Panc1 (cell line): ENCODE results near the gene LAIR2. TPM values are rescaled to one million over a fixed set of nuclear protein-coding genes. Genes with fewer than 3 reads are reported as not detected.

Experiments used
- ATAC-seq: fragments of 200-7000 bp; cut with Tn5 transposase; 2 replicates; pipeline ENCODE4 v1.9.1; 2020; ENCODE audit warnings: mild to moderate bottlenecking, moderate library complexity
- BruUV-seq: library from RNA; stranded (reverse); fragments of 400-500 nt; replicated peaks from 2 replicates; lab custom pipeline; 2021; lab: Mats Ljungman, UMichigan
- CTCF ChIA-PET: fragments of 300-600 bp; sonication (Branson Sonifier 250); formaldehyde crosslinking; loops from one replicate; lab custom pipeline; 2022; ENCODE audit warnings: antibody characterized with exemption; lab: Charles Lee
- POLR2A ChIA-PET: fragments of 300-600 bp; sonication (Branson Sonifier 250); formaldehyde crosslinking; loops from one replicate; lab custom pipeline; 2022; ENCODE audit warnings: antibody characterized with exemption; lab: Charles Lee
- DNase-seq: peaks from one replicate; pipeline ENCODE4 v3.0.0-alpha.2; 2010; ENCODE audit warnings: low read depth, low spot score
- H3K27ac ChIP-seq: 2 replicates; pipeline ENCODE4 v1.5.1; 2011; ENCODE audit warnings: mild to moderate bottlenecking, low read length, inconsistent platforms
- H3K27me3 ChIP-seq: fragments of 200-500 bp; sonication (Bioruptor generic); 2 replicates; pipeline ENCODE4 v1.6.0; 2014; ENCODE audit warnings: low read length, inconsistent platforms; ENCODE audit not compliant: control insufficient read depth, insufficient read depth
- H3K36me3 ChIP-seq: fragments of 200-500 bp; sonication (Bioruptor generic); 2 replicates; pipeline ENCODE4 v1.5.1; 2014; ENCODE audit warnings: inconsistent platforms, mild to moderate bottlenecking, low read length, moderate library complexity; ENCODE audit not compliant: control insufficient read depth, insufficient read depth
- H3K4me1 ChIP-seq: 2 replicates; pipeline ENCODE4 v1.5.1; 2011; ENCODE audit warnings: inconsistent platforms, mild to moderate bottlenecking, low read length, moderate library complexity; ENCODE audit not compliant: control insufficient read depth, insufficient read depth
- H3K4me3 ChIP-seq, 2 experiments: 2 replicates each; pipeline ENCODE4 v1.5.1; 2011 to 2012; ENCODE audit warnings: low read depth in 2 of 2, low read length in 2 of 2, mild to moderate bottlenecking in 2 of 2, inconsistent platforms in 1 of 2, moderate library complexity in 1 of 2
- H3K9me3 ChIP-seq: fragments of 200-500 bp; sonication (Bioruptor generic); 2 replicates; pipeline ENCODE4 v1.5.1; 2014; ENCODE audit warnings: low read depth, mild to moderate bottlenecking, inconsistent platforms, low read length, moderate library complexity; ENCODE audit not compliant: control insufficient read depth, insufficient read depth
- POLR2AphosphoS5 ChIP-seq: IDR thresholded peaks from 2 replicates; pipeline ENCODE4 v1.6.1; 2012; ENCODE audit warnings: mild to moderate bottlenecking, low read depth, low read length, moderate library complexity
- SIN3A ChIP-seq: IDR thresholded peaks from 2 replicates; pipeline ENCODE4 v1.6.1; 2012; ENCODE audit warnings: low read depth, mild to moderate bottlenecking, low read length, moderate library complexity, borderline replicate concordance; ENCODE audit not compliant: insufficient read depth
- TCF7L2 ChIP-seq: IDR thresholded peaks from 2 replicates; pipeline ENCODE4 v1.6.1; 2011; ENCODE audit warnings: mild to moderate bottlenecking, low read depth, low read length, inconsistent platforms
- in situ Hi-C: cut with HindIII; loops from 2 replicates; pipeline ENCODE4 v1.10.0; 2016; ENCODE audit warnings: low sequenced_read_pairs, low pct_unique_long_range_greater_than_20kb
- intact Hi-C: fragments of 100-400 bp; cut with micrococcal nuclease; formaldehyde crosslinking; loops from one replicate; pipeline ENCODE4 v1.10.0; 2022; ENCODE audit not compliant: unreplicated experiment
- total RNA-seq: library from RNA; stranded (reverse); gene quantifications from one replicate; pipeline ENCODE4 v1.2.1, GENCODE V29; 2021; ENCODE audit not compliant: unreplicated experiment
- TF ChIP-seq, protein P1 (sequence below): fragments of 450-650 bp; IDR thresholded peaks from 2 replicates; pipeline ENCODE4 v1.5.1; 2017; ENCODE audit warnings: mild to moderate bottlenecking
- TF ChIP-seq, protein P2 (sequence below), 2 experiments: IDR thresholded peaks; 2 replicates each; pipeline ENCODE4 v1.6.1; 2011 to 2012; ENCODE audit warnings: low read depth in 2 of 2, control low read depth in 1 of 2, low read length in 1 of 2, mild to moderate bottlenecking in 1 of 2, moderate library complexity in 1 of 2; ENCODE audit not compliant: insufficient read depth in 1 of 2

The LAIR2 gene
- total RNA-seq, 1 experiment from 2014 or later, result not detected

DNA sequence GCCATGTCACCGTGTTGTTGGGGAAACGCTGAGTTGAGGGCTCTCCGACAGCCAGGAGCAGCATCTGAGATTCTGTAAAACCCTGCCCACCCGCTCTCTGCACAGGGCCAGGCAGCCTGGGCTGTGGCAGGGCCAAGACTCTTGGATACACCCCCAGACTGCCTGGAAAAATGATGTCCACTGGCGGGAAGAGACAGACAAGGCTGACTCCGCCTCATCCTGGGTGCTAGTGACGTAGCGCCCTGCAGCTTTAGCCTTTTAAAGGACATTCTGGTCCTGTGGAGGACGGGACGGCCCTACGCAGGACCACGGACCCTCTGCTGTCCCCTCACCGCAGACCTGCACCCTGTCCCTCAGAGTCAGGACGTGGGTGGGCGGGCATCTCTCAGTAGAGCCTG lies 50.3 kb downstream of the LAIR2 start:
- in situ Hi-C loops (no loop called here), intact Hi-C loops (loop anchor here (10.0 kb wide), 1 partner anchor 68 kb away; no protein-coding TSS in a partner anchor)
- Histone ChIP-seq H3K4me3 (no peak overlapping the region), H3K36me3 (no peaks in the 10 kb centered on the region), H3K4me1 (no peaks in the 10 kb centered on the region), H3K9me3 (no peaks in the 10 kb centered on the region), H3K27ac (no peak overlapping the region), H3K27me3 (peaks cover 16% of the 10 kb centered on the region)
- POLR2A ChIA-PET, result no interaction called here
- TF ChIP-seq SIN3A (no peak), TCF7L2 (no peak), POLR2AphosphoS5 (no peak)
- TF ChIP-seq, protein P1, sequence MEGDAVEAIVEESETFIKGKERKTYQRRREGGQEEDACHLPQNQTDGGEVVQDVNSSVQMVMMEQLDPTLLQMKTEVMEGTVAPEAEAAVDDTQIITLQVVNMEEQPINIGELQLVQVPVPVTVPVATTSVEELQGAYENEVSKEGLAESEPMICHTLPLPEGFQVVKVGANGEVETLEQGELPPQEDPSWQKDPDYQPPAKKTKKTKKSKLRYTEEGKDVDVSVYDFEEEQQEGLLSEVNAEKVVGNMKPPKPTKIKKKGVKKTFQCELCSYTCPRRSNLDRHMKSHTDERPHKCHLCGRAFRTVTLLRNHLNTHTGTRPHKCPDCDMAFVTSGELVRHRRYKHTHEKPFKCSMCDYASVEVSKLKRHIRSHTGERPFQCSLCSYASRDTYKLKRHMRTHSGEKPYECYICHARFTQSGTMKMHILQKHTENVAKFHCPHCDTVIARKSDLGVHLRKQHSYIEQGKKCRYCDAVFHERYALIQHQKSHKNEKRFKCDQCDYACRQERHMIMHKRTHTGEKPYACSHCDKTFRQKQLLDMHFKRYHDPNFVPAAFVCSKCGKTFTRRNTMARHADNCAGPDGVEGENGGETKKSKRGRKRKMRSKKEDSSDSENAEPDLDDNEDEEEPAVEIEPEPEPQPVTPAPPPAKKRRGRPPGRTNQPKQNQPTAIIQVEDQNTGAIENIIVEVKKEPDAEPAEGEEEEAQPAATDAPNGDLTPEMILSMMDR, result no peak
- TF ChIP-seq, protein P2, sequence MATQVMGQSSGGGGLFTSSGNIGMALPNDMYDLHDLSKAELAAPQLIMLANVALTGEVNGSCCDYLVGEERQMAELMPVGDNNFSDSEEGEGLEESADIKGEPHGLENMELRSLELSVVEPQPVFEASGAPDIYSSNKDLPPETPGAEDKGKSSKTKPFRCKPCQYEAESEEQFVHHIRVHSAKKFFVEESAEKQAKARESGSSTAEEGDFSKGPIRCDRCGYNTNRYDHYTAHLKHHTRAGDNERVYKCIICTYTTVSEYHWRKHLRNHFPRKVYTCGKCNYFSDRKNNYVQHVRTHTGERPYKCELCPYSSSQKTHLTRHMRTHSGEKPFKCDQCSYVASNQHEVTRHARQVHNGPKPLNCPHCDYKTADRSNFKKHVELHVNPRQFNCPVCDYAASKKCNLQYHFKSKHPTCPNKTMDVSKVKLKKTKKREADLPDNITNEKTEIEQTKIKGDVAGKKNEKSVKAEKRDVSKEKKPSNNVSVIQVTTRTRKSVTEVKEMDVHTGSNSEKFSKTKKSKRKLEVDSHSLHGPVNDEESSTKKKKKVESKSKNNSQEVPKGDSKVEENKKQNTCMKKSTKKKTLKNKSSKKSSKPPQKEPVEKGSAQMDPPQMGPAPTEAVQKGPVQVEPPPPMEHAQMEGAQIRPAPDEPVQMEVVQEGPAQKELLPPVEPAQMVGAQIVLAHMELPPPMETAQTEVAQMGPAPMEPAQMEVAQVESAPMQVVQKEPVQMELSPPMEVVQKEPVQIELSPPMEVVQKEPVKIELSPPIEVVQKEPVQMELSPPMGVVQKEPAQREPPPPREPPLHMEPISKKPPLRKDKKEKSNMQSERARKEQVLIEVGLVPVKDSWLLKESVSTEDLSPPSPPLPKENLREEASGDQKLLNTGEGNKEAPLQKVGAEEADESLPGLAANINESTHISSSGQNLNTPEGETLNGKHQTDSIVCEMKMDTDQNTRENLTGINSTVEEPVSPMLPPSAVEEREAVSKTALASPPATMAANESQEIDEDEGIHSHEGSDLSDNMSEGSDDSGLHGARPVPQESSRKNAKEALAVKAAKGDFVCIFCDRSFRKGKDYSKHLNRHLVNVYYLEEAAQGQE (IDR thresholded peaks at IDR 0.05; ENCODE audit: insufficient read depth in 1 of 2, low read depth in 2 of 2, low read length in 1 of 2), result no peak
- ATAC-seq (0 out of 2 replicates have a peak, but pooled peaks have one; percentile 50), DNase-seq (no peak)
- BruUV-seq, result no TSS peak
- CTCF ChIA-PET, result no interaction called here

GRCh38 chr19:54554006-54554405 lies 51.4 kb downstream of the LAIR2 start:
- Histone ChIP-seq H3K9me3 (no peaks in the 10 kb centered on the region), H3K36me3 (no peaks in the 10 kb centered on the region), H3K27me3 (peaks cover 16% of the 10 kb centered on the region), H3K4me3 (no peak overlapping the region), H3K27ac (no peak overlapping the region), H3K4me1 (no peaks in the 10 kb centered on the region)
- TF ChIP-seq SIN3A, result no peak
- TF ChIP-seq, protein P1, result no peak
- TF ChIP-seq TCF7L2, result no peak
- TF ChIP-seq, protein P2 (IDR thresholded peaks at IDR 0.05; ENCODE audit: insufficient read depth in 1 of 2, low read depth in 2 of 2, low read length in 1 of 2), result no peak
- no peak for TF ChIP-seq POLR2AphosphoS5
- intact Hi-C loops, result loop anchor here (10.0 kb wide), 1 partner anchor 69 kb away; no protein-coding TSS in a partner anchor
- POLR2A ChIA-PET, result no interaction called here
- DNase-seq (no peak), ATAC-seq (no peak)
- CTCF ChIA-PET, result no interaction called here
- in situ Hi-C loops, result no loop called here
- BruUV-seq, result no TSS peak
